Smooth muscle cell of the brain vasculature (primary cell): ENCODE measurements around the gene ZNF664.
A peak's percentile ranks its signal among the peaks of the same experiment; 100 is the strongest.
"Not testable (repeated sequence)": the region's sequence is repeated elsewhere in the genome, so short reads cannot be mapped to it uniquely, and the experiment has no call there.

Source experiments
- DNase-seq: peaks from one replicate; pipeline ENCODE4 v3.0.0-alpha.2; 2012; ENCODE audit warnings: low read depth, low spot score

ZNF664 gene

GRCh38 chr12:123941624-123942237 is 31.3 kb upstream of the ZNF664 start:
- DNase-seq: no peak

- peak; percentile 45 for DNase-seq
Measured at GRCh38 chr12:123942238-123942653, 30.8 kb upstream of the ZNF664 start.

- no peak for DNase-seq
Measured at GRCh38 chr12:123942911-123943648, 29.9 kb upstream of the ZNF664 start.

- no peak for DNase-seq
Measured at GRCh38 chr12:123943816-123944215, 29.2 kb upstream of the ZNF664 start.

DNA sequence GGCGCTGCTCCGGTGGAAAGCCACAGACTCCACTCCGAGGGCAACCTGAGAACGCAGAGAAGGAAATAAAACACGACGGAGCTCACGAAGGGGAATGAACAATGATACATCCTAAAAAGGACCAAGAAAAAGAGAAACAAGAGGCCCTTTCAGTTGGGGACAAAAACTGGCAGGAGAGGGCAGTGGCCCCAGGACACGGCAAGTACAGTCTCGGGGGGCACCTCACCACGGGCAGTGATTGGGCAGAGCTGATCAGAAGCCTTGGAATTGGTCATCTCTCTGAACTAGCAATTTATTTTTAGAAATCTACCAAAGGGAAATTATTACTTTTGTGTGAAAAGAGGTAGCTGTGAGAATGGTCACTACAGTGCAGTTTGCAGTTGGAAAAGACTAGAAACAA is 28.3 kb upstream of the ZNF664 start:
- no peak for DNase-seq

DNA sequence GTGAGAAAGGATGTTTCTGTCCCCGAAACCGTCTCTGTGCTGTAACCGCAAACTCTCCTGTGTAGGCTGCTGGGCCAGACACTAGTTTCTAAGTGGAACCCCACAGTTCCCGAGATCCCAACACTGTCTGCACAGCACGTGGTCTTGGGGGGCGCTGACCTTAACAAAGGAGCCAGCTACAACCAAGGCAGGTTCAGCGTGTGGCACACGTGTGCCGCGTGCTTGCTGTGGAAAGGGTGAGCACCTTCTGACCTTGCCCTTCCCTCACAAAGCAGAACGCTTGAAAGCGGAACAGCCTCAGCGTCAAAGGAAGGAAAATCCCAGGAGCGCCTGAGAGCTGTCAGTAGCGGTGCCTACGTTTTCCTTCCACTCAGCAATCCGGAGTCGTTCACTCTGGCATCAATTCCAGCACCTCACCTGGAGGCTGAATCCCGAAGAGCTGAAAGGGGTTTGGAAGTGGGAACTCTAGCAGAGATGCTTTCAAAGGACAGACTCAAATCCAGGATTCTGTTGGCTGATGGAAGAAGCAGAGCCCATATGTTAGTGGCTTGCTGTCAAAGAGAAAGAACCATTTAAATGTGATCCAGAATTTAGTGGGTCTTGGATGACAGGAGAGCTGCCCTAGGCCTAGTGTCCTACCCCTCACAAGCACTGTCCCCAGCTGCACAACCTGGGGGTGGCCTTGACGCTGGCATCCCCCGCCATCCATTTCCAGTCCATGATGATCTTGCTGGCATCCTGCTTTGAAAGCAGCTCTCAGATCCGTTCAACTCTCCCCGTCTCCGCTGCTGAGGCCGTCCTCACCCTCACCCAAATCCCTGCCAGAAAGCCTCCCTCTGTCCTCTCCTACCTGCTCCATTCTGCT is 27.5 kb upstream of the ZNF664 start:
- DNase-seq: no peak

GRCh38 chr12:123946152-123946515 is 26.9 kb upstream of the ZNF664 start:
- DNase-seq: no peak

DNA sequence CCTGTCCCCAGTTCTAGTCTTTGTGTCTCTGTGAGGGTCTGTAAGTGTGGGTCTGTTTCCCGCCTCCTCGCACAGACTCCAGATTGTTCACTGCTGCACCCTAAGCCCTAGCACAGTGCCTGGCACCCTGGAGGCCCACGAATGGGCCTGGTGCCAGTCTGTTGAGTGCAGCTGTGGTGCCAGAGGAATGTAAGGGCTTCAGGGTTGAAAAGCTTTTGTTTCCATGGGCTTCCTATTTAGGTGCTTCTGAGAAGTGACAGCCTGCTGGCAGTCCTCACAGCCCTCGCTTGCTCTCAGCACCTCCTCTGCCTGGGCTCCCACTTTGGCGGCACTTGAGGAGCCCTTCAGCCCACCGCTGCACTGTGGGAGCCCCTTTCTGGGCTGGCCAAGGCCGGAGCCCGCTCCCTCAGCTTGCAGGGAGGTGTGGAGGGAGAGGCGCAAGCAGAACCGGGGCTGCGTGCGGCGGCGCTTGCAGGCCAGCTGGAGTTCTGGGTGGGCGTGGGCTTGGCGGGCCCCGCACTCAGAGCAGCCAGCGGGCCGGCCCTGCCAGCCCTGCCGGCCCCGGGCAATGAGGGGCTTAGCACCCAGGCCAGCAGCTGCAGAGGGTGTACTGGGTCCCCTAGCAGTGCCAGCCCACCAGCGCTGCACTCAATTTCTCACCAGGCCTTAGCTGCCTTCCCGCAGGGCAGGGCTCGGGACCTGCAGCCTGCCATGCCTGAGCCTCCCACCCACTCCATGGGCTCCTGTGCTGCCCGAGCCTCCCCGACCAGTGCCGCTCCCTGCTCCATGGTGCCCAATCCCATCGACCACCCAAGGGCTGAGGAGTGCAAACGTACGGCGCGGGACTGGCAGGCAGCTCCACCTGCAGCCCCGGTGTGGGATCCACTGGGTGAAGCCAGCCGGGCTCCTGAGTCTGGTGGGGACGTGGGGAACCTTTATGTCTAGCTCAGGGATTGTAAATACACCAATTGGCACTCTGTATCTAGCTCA is 26.2 kb upstream of the ZNF664 start:
- DNase-seq: not testable (repeated sequence)

DNA sequence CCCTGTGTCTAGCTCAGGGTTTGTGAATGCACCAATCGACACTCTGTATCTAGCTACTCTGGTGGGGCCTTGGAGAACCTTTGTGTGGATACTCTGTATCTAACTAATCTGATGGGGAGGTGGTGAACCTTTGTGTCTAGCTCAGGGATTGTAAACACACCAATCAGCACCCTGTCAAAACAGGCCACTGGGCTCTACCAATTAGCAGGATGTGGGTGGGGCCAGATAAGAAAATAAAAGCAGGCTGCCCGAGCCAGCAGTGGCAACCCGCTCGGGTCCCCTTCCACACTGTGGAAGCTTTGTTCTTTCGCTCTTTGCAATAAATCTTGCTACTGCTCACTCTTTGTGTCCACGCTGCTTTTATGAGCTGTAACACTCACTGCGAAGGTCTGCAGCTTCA is 25.5 kb upstream of the ZNF664 start:
- DNase-seq: not testable (repeated sequence)

- DNase-seq: no peak
Measured at GRCh38 chr12:123948401-123948795, 24.6 kb upstream of the ZNF664 start.

GRCh38 chr12:123948796-123949769 is 23.9 kb upstream of the ZNF664 start:
- no peak for DNase-seq

- no peak for DNase-seq
Measured at GRCh38 chr12:123949770-123950165, 23.2 kb upstream of the ZNF664 start.

DNA sequence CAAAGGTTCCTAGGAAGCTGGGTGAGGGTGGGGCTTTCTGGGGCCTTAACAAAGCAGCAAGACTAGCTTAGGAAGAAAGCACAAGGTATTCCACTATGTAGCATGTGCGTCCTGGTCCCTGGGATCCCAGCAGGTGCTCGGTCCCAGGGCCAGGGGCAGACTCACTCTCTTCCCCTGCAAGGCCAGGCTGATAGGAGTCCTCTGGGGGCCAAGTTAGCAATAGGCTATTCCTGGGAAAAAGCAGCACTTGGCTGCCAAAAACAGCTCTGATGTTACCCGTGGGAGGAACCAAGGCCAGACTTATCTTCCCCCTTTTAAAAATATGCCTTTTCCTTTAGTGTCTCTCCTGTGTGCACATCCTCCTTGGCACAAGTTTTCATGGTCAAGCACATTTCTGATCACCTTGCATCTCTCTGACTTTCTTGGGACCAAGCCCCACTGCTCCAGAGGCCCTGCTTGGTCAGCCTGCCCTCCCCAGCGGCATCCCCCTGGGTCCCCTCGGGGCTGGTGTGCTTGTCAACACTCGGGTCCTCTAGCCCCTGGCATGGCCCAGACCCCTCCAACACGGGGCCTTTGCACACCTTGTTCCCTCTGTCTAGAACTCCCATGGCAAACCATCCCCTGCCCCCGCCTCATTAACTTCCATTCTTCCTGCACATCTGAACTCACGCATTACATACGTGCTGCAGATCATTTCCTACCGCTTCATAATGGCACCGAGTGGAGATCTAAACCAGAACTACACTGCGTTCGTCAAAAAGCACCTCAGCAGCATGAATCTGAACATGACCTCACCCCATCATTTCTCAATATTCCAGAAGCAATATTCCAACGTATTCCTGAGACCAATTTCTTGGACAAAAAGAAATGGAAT is 22.3 kb upstream of the ZNF664 start:
- DNase-seq: no peak

DNA sequence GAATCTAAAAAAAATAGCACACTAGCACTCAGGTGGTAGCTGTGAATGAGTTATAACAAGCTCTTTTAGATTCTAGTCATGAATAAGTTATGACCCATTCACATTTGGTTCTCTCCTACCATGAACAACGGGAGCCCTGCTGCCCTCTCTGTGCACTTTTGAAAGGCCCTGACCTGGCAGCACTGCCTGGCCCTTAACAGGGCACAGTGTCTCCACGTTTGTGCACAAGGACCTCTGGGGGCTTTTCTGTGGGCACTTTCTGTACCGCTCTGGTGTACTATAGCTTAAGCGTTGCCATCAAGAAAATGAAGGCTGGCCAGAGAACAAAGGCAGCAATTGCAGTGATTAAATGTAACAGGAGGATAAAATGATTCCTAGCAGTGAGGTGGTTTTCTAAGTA is 21.5 kb upstream of the ZNF664 start:
- no peak for DNase-seq

GRCh38 chr12:123952037-123952436 is 21.0 kb upstream of the ZNF664 start:
- no peak for DNase-seq

DNA sequence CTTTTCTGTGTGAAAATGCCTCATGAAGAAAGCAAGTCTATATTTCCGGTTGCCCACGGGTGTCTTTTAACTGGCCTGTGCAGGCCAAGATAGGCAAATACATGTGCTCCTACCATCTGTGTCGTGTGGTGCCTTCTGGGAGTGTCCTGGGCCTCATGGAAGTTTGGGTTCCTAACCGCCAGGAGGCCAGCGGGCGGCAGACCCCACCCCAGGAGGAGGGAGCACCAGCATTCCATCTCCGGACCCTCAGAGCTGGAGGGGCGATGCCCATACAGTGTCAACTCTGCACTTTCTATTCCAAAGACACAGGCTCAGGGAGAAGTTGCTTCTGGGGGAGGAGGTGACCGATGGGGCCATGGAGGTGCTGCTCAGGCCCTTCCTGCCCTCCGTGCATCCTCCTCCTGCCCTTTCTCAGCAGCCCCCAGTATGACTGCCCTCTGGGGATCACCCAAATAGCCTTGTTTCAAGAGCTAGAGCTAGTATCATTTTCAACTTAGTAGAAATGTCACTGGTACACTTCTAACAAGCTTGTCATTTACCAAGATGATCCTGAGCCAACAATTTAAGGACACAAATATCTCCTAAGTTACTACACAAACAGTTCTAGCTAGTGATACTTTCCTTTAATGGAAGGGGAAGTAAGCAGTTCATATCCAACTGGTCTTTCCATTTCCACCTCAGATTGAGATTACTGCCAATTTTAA is 18.2 kb upstream of the ZNF664 start:
- DNase-seq: no peak

DNA sequence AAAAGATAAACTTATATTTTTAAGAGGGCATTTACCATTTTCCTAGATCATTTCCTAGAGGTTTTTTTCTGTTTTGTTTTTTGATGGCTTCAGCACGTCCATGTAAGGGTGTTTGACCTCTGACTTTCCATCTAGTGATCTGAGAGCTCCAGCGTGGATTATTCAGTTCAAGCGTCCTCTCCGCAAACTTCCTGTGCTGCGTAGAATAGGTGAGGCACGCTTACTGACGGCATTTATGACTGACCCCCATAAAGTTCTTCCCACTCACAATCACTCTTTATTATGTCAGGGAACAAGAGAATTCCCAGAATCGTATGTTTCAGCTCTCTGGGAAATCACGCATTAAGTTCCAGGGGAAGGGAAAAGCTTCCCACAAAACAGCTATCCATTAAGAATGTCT is 16.8 kb upstream of the ZNF664 start:
- DNase-seq: no peak

DNA sequence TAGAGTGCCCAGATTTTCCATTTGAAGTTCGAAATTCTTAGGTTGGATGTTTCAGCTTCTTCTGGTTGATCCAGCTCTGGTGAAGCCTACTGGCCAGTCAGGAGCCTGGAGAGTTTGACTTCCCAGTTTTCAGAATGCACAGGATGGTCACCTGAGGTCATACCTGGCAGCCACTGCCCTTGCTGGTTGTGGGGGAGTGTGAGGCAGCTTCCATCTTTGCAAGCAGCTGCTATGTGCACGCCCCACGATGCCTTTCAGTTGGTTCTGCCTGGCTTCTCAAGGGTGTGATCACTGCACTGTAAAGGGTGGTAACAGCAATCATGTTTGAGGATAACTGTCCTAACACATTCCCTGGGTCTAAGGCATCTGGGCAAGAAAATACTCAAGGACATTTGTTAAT is 15.8 kb upstream of the ZNF664 start:
- DNase-seq: no peak

GRCh38 chr12:123958462-123958861 is 14.6 kb upstream of the ZNF664 start:
- no peak for DNase-seq
